PC-9 (cell line): ENCODE data around the gene VGLL4.
"Not testable (repeated sequence)": the region's sequence is repeated elsewhere in the genome, so short reads cannot be mapped to it uniquely, and the experiment has no call there.

ENCODE experiments used
- EZH2 ChIP-seq: fragments of 200-600 bp; sonication (generic); IDR thresholded peaks from 2 replicates; pipeline ENCODE4 v1.8.0; 2017; ENCODE audit warnings: antibody characterized with exemption, low read depth
- TF ChIP-seq, protein P1 (sequence below): fragments of 200-600 bp; sonication (generic); conservative IDR thresholded peaks from 2 replicates; pipeline ENCODE4 v1.6.1; 2017; ENCODE audit warnings: mixed run types, antibody characterized with exemption, mild to moderate bottlenecking, moderate library complexity

GRCh38 chr3:11684980-11685379 is 41.3 kb upstream of the VGLL4 start:
- TF ChIP-seq, protein P1, sequence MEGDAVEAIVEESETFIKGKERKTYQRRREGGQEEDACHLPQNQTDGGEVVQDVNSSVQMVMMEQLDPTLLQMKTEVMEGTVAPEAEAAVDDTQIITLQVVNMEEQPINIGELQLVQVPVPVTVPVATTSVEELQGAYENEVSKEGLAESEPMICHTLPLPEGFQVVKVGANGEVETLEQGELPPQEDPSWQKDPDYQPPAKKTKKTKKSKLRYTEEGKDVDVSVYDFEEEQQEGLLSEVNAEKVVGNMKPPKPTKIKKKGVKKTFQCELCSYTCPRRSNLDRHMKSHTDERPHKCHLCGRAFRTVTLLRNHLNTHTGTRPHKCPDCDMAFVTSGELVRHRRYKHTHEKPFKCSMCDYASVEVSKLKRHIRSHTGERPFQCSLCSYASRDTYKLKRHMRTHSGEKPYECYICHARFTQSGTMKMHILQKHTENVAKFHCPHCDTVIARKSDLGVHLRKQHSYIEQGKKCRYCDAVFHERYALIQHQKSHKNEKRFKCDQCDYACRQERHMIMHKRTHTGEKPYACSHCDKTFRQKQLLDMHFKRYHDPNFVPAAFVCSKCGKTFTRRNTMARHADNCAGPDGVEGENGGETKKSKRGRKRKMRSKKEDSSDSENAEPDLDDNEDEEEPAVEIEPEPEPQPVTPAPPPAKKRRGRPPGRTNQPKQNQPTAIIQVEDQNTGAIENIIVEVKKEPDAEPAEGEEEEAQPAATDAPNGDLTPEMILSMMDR: not testable (repeated sequence)
- not testable (repeated sequence) for TF ChIP-seq EZH2
